Ishikawa (cell line): ENCODE measurements around the gene KRTAP5-4.

Source experiments
- CEBPB ChIP-seq: IDR thresholded peaks from 2 replicates; pipeline ENCODE4 v1.6.1; 2012
- EGR1 ChIP-seq: IDR thresholded peaks from 2 replicates; pipeline ENCODE4 v1.6.1; 2012
- EP300 ChIP-seq: IDR thresholded peaks from 2 replicates; pipeline ENCODE4 v1.6.1; 2012; ENCODE audit warnings: borderline replicate concordance
- FOXM1 ChIP-seq: IDR thresholded peaks from 2 replicates; pipeline ENCODE4 v1.6.1; 2012; ENCODE audit warnings: low read depth, borderline replicate concordance
- MAX ChIP-seq: IDR thresholded peaks from 2 replicates; pipeline ENCODE4 v1.6.1; 2012
- NFIC ChIP-seq: IDR thresholded peaks from 2 replicates; pipeline ENCODE4 v1.6.1; 2012
- RAD21 ChIP-seq: IDR thresholded peaks from 2 replicates; pipeline ENCODE4 v1.6.1; 2012; ENCODE audit warnings: low read depth
- REST ChIP-seq: IDR thresholded peaks from 2 replicates; pipeline ENCODE4 v1.6.1; 2012; ENCODE audit warnings: low read depth, mild to moderate bottlenecking
- TAF1 ChIP-seq: IDR thresholded peaks from 2 replicates; pipeline ENCODE4 v1.6.1; 2012; ENCODE audit warnings: low read depth, mild to moderate bottlenecking
- TCF12 ChIP-seq: IDR thresholded peaks from 2 replicates; pipeline ENCODE4 v1.6.1; 2012; ENCODE audit warnings: low read depth
- TEAD4 ChIP-seq: IDR thresholded peaks from 2 replicates; pipeline ENCODE4 v1.6.1; 2012
- USF1 ChIP-seq: IDR thresholded peaks from 2 replicates; pipeline ENCODE4 v1.6.1; 2012
- YY1 ChIP-seq: IDR thresholded peaks from 2 replicates; pipeline ENCODE4 v1.6.1; 2012; ENCODE audit warnings: low read depth
- ZBTB7A ChIP-seq: IDR thresholded peaks from 2 replicates; pipeline ENCODE4 v1.6.1; 2012; ENCODE audit warnings: low read depth

The KRTAP5-4 gene

GRCh38 chr11:1660111-1660867 lies 38.4 kb upstream of the KRTAP5-4 start:
- no peak for TF ChIP-seq TCF12
- no peak for TF ChIP-seq EGR1
- TF ChIP-seq REST: no peak
- TF ChIP-seq MAX: no peak
- no peak for TF ChIP-seq TEAD4
- no peak for TF ChIP-seq NFIC
- TF ChIP-seq ZBTB7A: no peak
- no peak for TF ChIP-seq EP300

- TF ChIP-seq EGR1 (no peak), FOXM1 (no peak), RAD21 (no peak), ZBTB7A (no peak), REST (no peak), TAF1 (no peak), EP300 (no peak), YY1 (no peak)
Measured at GRCh38 chr11:1659506-1659905, 37.6 kb upstream of the KRTAP5-4 start.

GRCh38 chr11:1656670-1657069 lies 34.7 kb upstream of the KRTAP5-4 start:
- TF ChIP-seq MAX: no peak
- no peak for TF ChIP-seq YY1
- no peak for TF ChIP-seq CEBPB
- no peak for TF ChIP-seq FOXM1

GRCh38 chr11:1656061-1656441 lies 34.1 kb upstream of the KRTAP5-4 start:
- no peak for TF ChIP-seq USF1
- TF ChIP-seq YY1: no peak
- TF ChIP-seq NFIC: no peak
- no peak for TF ChIP-seq TAF1
- TF ChIP-seq EGR1: no peak

GRCh38 chr11:1655168-1656060 lies 33.5 kb upstream of the KRTAP5-4 start:
- TF ChIP-seq EGR1 (no peak), FOXM1 (no peak), ZBTB7A (no peak), REST (no peak), NFIC (no peak), MAX (no peak), RAD21 (no peak), TCF12 (no peak)
